AG08396 (cell line): ENCODE measurements around the gene TMEM273.
A peak's percentile ranks its signal among the peaks of the same experiment; 100 is the strongest.

Experiments
- DNase-seq: peaks from one replicate; pipeline ENCODE4 v3.0.0; 2012; ENCODE audit warnings: low spot score, mixed read lengths

The TMEM273 gene

GRCh38 chr10:49162761-49163310 lies 25.4 kb downstream of the TMEM273 start:
- no peak for DNase-seq

GRCh38 chr10:49162063-49162462 lies 26.1 kb downstream of the TMEM273 start:
- no peak for DNase-seq

- peak; percentile 50 for DNase-seq
These were observed 26.7 kb downstream of the TMEM273 start for GRCh38 chr10:49161411-49161997.

GRCh38 chr10:49160814-49161213 lies 27.4 kb downstream of the TMEM273 start:
- no peak for DNase-seq

GRCh38 chr10:49160110-49160509 lies 28.1 kb downstream of the TMEM273 start:
- no peak for DNase-seq

GRCh38 chr10:49158915-49159314 lies 29.3 kb downstream of the TMEM273 start:
- DNase-seq, result no peak

- no peak for DNase-seq
These were observed 29.8 kb downstream of the TMEM273 start for GRCh38 chr10:49158404-49158803.

GRCh38 chr10:49157229-49157628 lies 31.0 kb downstream of the TMEM273 start:
- no peak for DNase-seq

GRCh38 chr10:49154641-49155040 lies 33.5 kb downstream of the TMEM273 start:
- no peak for DNase-seq

- peak; percentile 65 for DNase-seq
These were observed 34.2 kb downstream of the TMEM273 start for GRCh38 chr10:49153971-49154370.

- DNase-seq, result no peak
These were observed 35.1 kb downstream of the TMEM273 start for GRCh38 chr10:49153115-49153514.

- DNase-seq, result no peak
These were observed 35.5 kb downstream of the TMEM273 start for GRCh38 chr10:49152663-49153062.

GRCh38 chr10:49152037-49152436 lies 36.2 kb downstream of the TMEM273 start:
- no peak for DNase-seq

- DNase-seq, result no peak
These were observed 36.7 kb downstream of the TMEM273 start for GRCh38 chr10:49151481-49151880.

GRCh38 chr10:49151025-49151445 lies 37.2 kb downstream of the TMEM273 start:
- DNase-seq, result no peak

GRCh38 chr10:49150426-49150825 lies 37.8 kb downstream of the TMEM273 start:
- DNase-seq, result no peak

GRCh38 chr10:49149881-49150280 lies 38.3 kb downstream of the TMEM273 start:
- no peak for DNase-seq

- DNase-seq, result peak; percentile 39
These were observed 44.0 kb downstream of the TMEM273 start for GRCh38 chr10:49144058-49144720.

- DNase-seq, result no peak
These were observed 44.9 kb downstream of the TMEM273 start for GRCh38 chr10:49143249-49143648.

GRCh38 chr10:49141541-49142332 lies 46.5 kb downstream of the TMEM273 start:
- no peak for DNase-seq

GRCh38 chr10:49140304-49141177 lies 47.6 kb downstream of the TMEM273 start:
- no peak for DNase-seq

- peak; percentile 83 for DNase-seq
These were observed 48.4 kb downstream of the TMEM273 start for GRCh38 chr10:49139846-49140195.
